Mesodermal cell (in vitro differentiated cells): ENCODE data around the gene SSH2.

Experiments used
- H3K27ac ChIP-seq: 2 replicates; pipeline ENCODE4 v1.7.0; 2013; ENCODE audit warnings: mild to moderate bottlenecking, low read depth, low read length, moderate library complexity; ENCODE audit not compliant: severe bottlenecking
- H3K36me3 ChIP-seq: 2 replicates; pipeline ENCODE4 v1.7.1; 2013; ENCODE audit warnings: mild to moderate bottlenecking, low read length, moderate library complexity; ENCODE audit not compliant: control insufficient read depth, insufficient read depth
- H3K4me1 ChIP-seq: one replicate; pipeline ENCODE4 v1.7.1; 2013; ENCODE audit warnings: mild to moderate bottlenecking, low read length; ENCODE audit not compliant: insufficient read depth, control insufficient read depth, poor library complexity, severe bottlenecking
- H3K4me3 ChIP-seq: 2 replicates; pipeline ENCODE4 v1.7.0; 2013; ENCODE audit warnings: low read length, control low read depth, mild to moderate bottlenecking; ENCODE audit not compliant: insufficient read depth, poor library complexity, severe bottlenecking; ENCODE audit errors: extremely low read depth
- H3K9me3 ChIP-seq: 2 replicates; pipeline ENCODE4 v1.7.1; 2013; ENCODE audit warnings: mild to moderate bottlenecking, low read length, moderate library complexity; ENCODE audit not compliant: control insufficient read depth
- WGBS, 2 experiments: methylation state at CpG; one replicate each; pipeline ENCODE4 v1.1.5; 2013; ENCODE audit warnings: missing lambda C conversion rate in 2 of 2; ENCODE audit not compliant: insufficient coverage in 2 of 2; 5-methylcytosine and 5-hydroxymethylcytosine counted together

Gene SSH2

DNA sequence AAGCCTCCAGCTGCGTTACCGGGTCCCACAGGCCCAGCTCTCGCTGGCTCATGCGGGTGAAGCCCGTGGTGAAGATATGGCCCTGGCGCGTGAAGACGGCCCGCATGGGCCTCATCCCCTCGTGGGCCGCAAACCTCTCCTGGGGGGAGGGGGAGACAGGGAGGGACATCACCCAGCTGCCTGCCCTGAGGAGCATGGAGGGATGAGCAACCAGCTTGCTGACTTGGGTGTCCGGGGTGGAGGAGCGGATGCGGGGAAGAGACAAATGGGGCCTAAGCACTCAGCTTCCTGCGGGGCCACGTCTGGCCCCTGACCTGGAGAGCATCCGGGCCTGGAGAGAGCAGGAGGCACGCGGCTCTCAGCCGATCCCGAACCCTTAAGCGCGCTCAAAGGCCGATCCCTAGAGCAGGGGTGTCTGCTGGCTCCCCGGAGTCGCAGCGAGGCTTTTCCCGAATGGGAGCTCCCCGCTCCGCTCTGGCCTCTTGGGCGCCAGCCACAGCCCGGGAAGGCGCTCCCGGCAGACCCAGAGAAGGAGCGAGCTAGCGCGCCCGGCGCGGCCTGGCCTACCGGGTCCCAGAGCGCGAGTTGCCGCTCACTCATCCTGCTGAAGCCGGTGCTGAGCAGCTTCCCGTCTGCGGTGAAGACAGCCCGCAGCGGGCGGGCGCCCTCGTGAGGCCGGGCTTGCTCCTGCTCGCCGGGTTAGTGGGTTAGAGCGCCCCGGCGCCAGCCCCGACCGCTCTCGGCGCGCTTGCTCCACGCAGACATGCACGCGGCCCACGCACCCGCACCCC, 312.4 kb downstream of the SSH2 start:
- Histone ChIP-seq H3K4me1 (peaks cover 31% of the 10 kb centered on the region), H3K27ac (no peak overlapping the region), H3K36me3 (peaks cover 4% of the 10 kb centered on the region), H3K9me3 (peaks cover 4% of the 10 kb centered on the region), H3K4me3 (peak overlapping the region; percentile 12)
- WGBS, 2 experiments = 16 to 20% methylated on average over 43 to 63 of the region's 68 CpGs

GRCh38 chr17:29617125-29617480, 312.9 kb downstream of the SSH2 start:
- no peak overlapping the region for H3K4me3 ChIP-seq
- WGBS, 2 experiments = 6 to 11% methylated on average over 4 to 12 of the region's 16 CpGs

GRCh38 chr17:29616300-29617048, 313.6 kb downstream of the SSH2 start:
- H3K27ac ChIP-seq = no peak overlapping the region
- peaks cover 31% of the 10 kb centered on the region for H3K4me1 ChIP-seq
- peaks cover 5% of the 10 kb centered on the region for H3K9me3 ChIP-seq
- H3K36me3 ChIP-seq = peaks cover 4% of the 10 kb centered on the region
- H3K4me3 ChIP-seq = peak overlapping the region; percentile 36
- WGBS, 2 experiments = 42 to 46% methylated on average over 26 to 31 of the region's 32 CpGs

More at GRCh38 chr17:29617125-29617480, 312.9 kb downstream of the SSH2 start:
- Histone ChIP-seq H3K4me1 (peaks cover 31% of the 10 kb centered on the region), H3K36me3 (peaks cover 4% of the 10 kb centered on the region), H3K27ac (no peak overlapping the region), H3K9me3 (peaks cover 5% of the 10 kb centered on the region)

DNA sequence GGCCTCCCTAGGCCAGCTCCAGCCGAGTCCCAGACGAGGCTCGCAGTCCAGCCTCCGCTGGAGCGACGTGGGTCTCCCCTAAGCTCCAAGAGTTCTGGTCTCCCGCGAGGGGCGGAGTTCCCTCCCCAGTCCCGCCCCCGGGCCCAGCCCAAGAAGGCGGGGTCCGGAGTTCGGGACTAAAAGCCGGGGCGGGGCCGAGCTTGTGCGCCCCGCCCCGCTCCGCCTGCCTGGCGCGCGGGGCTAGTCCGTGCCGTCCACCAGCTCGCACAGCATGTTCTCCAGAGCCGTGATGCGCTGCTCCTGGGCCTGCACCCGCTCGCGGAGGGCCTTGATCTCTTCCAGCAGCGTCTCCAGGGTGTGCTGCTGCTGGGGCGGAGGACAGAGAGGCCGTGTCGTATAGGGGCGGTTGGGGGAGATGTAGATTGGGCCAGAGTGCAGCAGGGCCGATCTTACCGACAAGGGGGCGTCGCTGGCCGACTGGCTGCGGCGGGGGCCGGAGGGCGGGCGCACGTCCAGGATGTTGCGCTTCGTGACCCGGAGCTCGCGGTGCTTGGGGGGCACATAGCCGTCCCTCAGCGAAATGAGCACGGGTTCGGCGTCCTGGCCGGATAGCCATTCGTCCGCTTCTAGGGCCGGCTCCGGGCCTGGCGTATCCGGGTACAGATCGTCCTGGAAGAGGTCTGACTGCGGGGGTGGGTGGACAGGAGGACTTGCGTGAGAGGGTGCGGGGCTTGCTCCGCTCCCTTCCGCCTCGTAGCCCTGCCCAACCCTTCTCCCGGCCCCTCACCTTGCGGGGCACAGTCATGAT, 314.3 kb downstream of the SSH2 start:
- H3K36me3 ChIP-seq = peaks cover 4% of the 10 kb centered on the region
- peaks cover 31% of the 10 kb centered on the region for H3K4me1 ChIP-seq
- H3K27ac ChIP-seq = no peak overlapping the region
- peak overlapping the region; percentile 36 for H3K4me3 ChIP-seq
- H3K9me3 ChIP-seq = peaks cover 5% of the 10 kb centered on the region
- WGBS, 2 experiments = 5 to 7% methylated on average over 62 of the region's 74 CpGs

DNA sequence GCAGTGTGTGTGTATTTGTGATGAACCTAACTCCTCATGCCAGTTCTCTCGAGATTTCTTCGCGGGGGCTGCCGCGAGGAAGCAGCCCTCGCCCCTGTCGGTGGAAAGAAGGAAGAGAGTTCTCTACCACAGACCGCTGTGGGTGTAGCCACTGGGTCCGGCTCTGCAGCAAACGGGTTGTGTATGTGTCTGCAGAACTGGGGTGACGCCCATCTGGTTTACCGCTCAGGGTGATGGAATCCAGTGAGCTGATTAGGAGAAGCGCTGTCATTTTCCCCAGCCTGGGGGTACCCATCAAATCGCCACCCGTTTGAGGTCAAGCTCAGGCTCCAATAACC, 315.0 kb downstream of the SSH2 start:
- Histone ChIP-seq H3K36me3 (peaks cover 4% of the 10 kb centered on the region), H3K4me1 (peaks cover 31% of the 10 kb centered on the region), H3K9me3 (peaks cover 5% of the 10 kb centered on the region), H3K4me3 (no peak overlapping the region), H3K27ac (no peak overlapping the region)
- 74 to 77% methylated on average over 10 to 15 of the region's 15 CpGs for WGBS, 2 experiments

DNA sequence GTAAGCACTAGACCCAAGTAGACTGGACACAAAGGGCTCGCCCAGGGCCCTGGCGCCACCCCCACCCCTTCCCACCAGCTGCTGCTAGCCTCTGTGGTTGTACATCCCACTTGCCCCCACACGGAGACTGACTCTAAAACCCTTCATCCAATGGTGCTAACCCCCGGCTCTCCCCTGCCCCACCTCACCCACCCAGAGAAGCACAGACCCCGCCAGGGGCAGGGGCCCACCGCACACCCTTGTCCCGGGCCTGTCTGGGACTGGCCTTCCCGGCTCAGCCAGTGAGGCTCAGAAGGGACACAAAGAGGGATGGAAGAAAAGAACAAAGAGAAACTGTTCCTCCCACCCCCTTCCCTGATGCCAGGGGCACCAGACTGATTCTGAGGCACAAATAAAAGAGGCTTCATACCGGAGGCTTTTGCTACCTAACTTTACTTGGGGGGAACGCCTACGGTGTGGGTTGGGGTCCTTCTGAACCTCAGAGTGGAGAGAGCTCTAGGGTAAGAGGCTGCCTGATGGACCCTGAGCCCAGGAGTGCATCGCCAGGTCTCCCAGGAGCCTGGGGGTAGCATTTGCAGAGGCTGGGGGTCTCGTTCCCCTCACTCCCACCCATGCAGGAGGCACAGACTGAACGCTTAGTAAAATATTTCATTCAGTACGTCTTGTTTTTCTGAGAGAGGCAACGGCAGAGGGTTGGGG, 315.5 kb downstream of the SSH2 start:
- peaks cover 27% of the 10 kb centered on the region for H3K4me1 ChIP-seq
- WGBS, 2 experiments = 84 to 96% methylated on average over 5 to 8 of the region's 16 CpGs
- peaks cover 4% of the 10 kb centered on the region for H3K36me3 ChIP-seq
- H3K27ac ChIP-seq = no peak overlapping the region
- peaks cover 5% of the 10 kb centered on the region for H3K9me3 ChIP-seq
- no peak overlapping the region for H3K4me3 ChIP-seq

- H3K36me3 ChIP-seq = peaks cover 4% of the 10 kb centered on the region
- H3K27ac ChIP-seq = no peak overlapping the region
- WGBS, 2 experiments = 50 to 51% methylated on average over 9 to 11 of the region's 13 CpGs
- peaks cover 21% of the 10 kb centered on the region for H3K4me1 ChIP-seq
- H3K4me3 ChIP-seq = no peak overlapping the region
- peaks cover 5% of the 10 kb centered on the region for H3K9me3 ChIP-seq
These were observed 316.2 kb downstream of the SSH2 start for GRCh38 chr17:29613856-29614255.

DNA sequence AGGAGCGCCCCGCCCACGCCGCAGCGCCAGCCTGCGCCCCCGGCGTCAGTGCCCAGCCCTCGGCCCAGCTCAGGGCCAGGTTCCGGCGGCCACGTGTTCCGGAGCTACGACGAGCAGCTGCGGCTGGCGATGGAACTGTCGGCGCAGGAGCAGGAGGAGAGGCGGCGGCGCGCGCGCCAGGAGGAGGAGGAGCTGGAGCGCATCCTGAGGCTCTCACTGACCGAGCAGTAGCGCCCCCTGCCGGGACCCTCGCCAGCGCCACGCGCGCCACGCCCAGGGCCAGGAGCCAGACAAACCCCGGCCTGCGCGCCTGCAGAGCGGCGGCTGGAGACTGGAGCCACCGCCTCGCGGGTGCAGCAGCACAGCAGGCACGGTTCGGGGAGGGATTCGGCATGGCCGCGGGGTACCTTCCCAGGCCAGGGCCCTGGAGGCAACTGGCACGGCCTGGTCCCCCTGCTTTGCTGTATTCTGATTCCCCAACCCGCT, 316.6 kb downstream of the SSH2 start:
- H3K4me3 ChIP-seq = no peak overlapping the region
- H3K4me1 ChIP-seq = peaks cover 21% of the 10 kb centered on the region
- WGBS, 2 experiments = 12 to 17% methylated on average over 42 to 49 of the region's 50 CpGs
- H3K9me3 ChIP-seq = peaks cover 5% of the 10 kb centered on the region
- H3K27ac ChIP-seq = no peak overlapping the region
- H3K36me3 ChIP-seq = peaks cover 4% of the 10 kb centered on the region

GRCh38 chr17:29612404-29613280, 317.4 kb downstream of the SSH2 start:
- peaks cover 4% of the 10 kb centered on the region for H3K36me3 ChIP-seq
- H3K27ac ChIP-seq = no peak overlapping the region
- WGBS, 2 experiments = 92% methylated on average over 69 to 81 of the region's 85 CpGs
- peaks cover 21% of the 10 kb centered on the region for H3K4me1 ChIP-seq
- H3K4me3 ChIP-seq = no peak overlapping the region
- peaks cover 5% of the 10 kb centered on the region for H3K9me3 ChIP-seq
